Measurements from ENCODE around the gene DMKN.

DMKN gene

DNA sequence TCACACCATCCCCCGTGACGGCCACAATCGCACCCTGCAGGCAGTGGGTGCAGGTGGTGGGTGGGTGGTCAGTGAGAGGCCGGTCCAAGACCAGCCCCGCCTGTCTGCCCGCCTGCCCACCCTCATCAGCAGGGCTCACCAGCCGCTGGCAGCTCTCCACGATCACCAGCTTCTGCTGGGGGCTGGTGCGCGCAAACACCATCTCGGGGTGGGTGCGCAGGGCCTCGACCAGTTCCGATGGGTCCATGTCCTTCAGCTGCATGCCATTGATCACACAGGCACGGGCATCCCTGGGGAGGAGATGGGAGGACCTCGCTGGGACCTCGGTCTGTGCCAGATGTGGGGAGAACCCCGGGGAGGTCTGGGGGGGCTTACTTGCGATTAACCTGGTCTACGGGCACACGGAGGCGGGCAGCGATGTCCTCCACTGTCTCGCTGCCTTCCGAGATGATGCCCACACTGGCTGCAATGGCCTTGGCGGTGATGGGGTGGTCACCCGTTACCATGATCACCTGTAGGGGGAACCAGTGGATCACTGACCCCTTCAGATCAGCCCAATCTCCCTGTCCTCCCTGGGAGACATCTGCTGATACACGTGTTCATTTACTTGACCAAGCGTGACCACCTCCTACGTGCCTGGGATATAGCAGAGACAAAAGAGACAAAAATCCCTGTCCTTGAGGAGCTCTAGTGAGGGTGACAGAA lies 42.0 kb upstream of the DMKN start:
- no peak overlapping the region for H3K4ac ChIP-seq (ENCODE audit: low read depth, low read length)
- peaks cover 10% of the 10 kb centered on the region for H3K9me3 ChIP-seq (ENCODE audit: insufficient read depth, low read depth, low read length)
- H3K27me3 ChIP-seq (ENCODE audit: insufficient read depth, low read length): peaks cover 13% of the 10 kb centered on the region
- no peak overlapping the region for H3K18ac ChIP-seq (ENCODE audit: low read length)
- no peak overlapping the region for H4K8ac ChIP-seq (ENCODE audit: low read depth, low read length)
- no peak overlapping the region for H2BK5ac ChIP-seq (ENCODE audit: low read depth, low read length, poor library complexity)
- H3K4me1 ChIP-seq (ENCODE audit: control insufficient read depth in 1 of 2, insufficient read depth in 2 of 2, low read length in 2 of 2): peaks cover 2 to 3% of the 10 kb centered on the region in 2 experiments
- H3K27ac ChIP-seq (ENCODE audit: low read depth, low read length): no peak overlapping the region
- H3K23ac ChIP-seq (ENCODE audit: low read length): no peak overlapping the region
- H2BK120ac ChIP-seq (ENCODE audit: insufficient read depth, low read length, poor library complexity): no peak overlapping the region
- peak in 1 of 2 donors; percentile 8 for DNase-seq
- H3K14ac ChIP-seq (ENCODE audit: low read length): no peak overlapping the region
- no peak overlapping the region for H3K9ac ChIP-seq (ENCODE audit: low read length)
- H3K79me1 ChIP-seq (ENCODE audit: low read length): no peaks in the 10 kb centered on the region
- no peak overlapping the region for H2BK12ac ChIP-seq (ENCODE audit: low read length)
- no peak overlapping the region for H4K91ac ChIP-seq (ENCODE audit: low read depth, low read length)
- H2AK5ac ChIP-seq (ENCODE audit: low read length): no peak overlapping the region
- WGBS (ENCODE audit: extremely low coverage, insufficient coverage, insufficient read length): no CpG with 5 or more reads among the region's 30 CpGs
- H3K4me3 ChIP-seq (ENCODE audit: low read depth, low read length): no peak overlapping the region
- no peaks in the 10 kb centered on the region for H3K79me2 ChIP-seq (ENCODE audit: control insufficient read depth, insufficient read depth, low read length, poor library complexity)
- H2AFZ ChIP-seq (ENCODE audit: insufficient read depth, low read length, poor library complexity): no peak overlapping the region
- H3K36me3 ChIP-seq (ENCODE audit: control insufficient read depth in 1 of 2, insufficient read depth in 2 of 2, low read length in 2 of 2): peaks cover 2 to 4% of the 10 kb centered on the region in 2 experiments
- no peak overlapping the region for H4K12ac ChIP-seq (ENCODE audit: low read depth, low read length)
- no peak overlapping the region for H3K4me2 ChIP-seq (ENCODE audit: low read length)

DNA sequence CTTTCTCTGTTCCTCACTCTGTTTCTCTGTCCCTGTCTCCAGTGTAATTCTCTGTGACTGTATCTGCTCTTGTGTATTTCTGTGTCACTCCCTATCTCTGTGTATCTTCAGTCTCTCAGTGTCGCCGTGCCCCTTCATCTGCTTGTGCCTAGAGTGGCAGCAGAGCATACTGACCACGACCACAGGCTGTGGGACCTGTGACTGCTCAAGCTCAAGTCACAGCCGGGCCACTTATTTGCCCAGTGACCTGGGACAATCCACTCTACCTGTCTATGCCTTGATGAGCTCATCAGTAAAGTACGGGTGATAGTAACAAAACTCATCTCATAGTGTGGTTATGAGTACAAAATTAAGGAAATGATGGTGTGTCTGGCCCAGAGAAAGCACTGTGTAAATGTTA lies 40.6 kb upstream of the DMKN start:
- no peaks in the 10 kb centered on the region for H3K79me2 ChIP-seq (ENCODE audit: control insufficient read depth, insufficient read depth, low read length, poor library complexity)
- H2AK5ac ChIP-seq (ENCODE audit: low read length): no peak overlapping the region
- no peaks in the 10 kb centered on the region for H3K79me1 ChIP-seq (ENCODE audit: low read length)
- H2BK12ac ChIP-seq (ENCODE audit: low read length): no peak overlapping the region
- no peak overlapping the region for H4K91ac ChIP-seq (ENCODE audit: low read depth, low read length)
- no peak overlapping the region for H2AFZ ChIP-seq (ENCODE audit: insufficient read depth, low read length, poor library complexity)
- H3K18ac ChIP-seq (ENCODE audit: low read length): no peak overlapping the region
- peaks cover 13% of the 10 kb centered on the region for H3K27me3 ChIP-seq (ENCODE audit: insufficient read depth, low read length)
- H3K9ac ChIP-seq (ENCODE audit: low read length): no peak overlapping the region
- no peak overlapping the region for H3K27ac ChIP-seq (ENCODE audit: low read depth, low read length)
- H3K23ac ChIP-seq (ENCODE audit: low read length): no peak overlapping the region
- H3K4ac ChIP-seq (ENCODE audit: low read depth, low read length): no peak overlapping the region
- no peak overlapping the region for H3K4me3 ChIP-seq (ENCODE audit: low read depth, low read length)
- H4K8ac ChIP-seq (ENCODE audit: low read depth, low read length): no peak overlapping the region
- no peak overlapping the region for H2BK120ac ChIP-seq (ENCODE audit: insufficient read depth, low read length, poor library complexity)
- H3K9me3 ChIP-seq (ENCODE audit: insufficient read depth, low read depth, low read length): peaks cover 10% of the 10 kb centered on the region
- H3K14ac ChIP-seq (ENCODE audit: low read length): no peak overlapping the region
- no peak overlapping the region for H3K4me2 ChIP-seq (ENCODE audit: low read length)
- WGBS (ENCODE audit: extremely low coverage, insufficient coverage, insufficient read length): no CpG with 5 or more reads among the region's 5 CpGs
- H3K36me3 ChIP-seq (ENCODE audit: control insufficient read depth in 1 of 2, insufficient read depth in 2 of 2, low read length in 2 of 2): peaks cover 4 to 6% of the 10 kb centered on the region in 2 experiments
- no peak for DNase-seq
- H2BK5ac ChIP-seq (ENCODE audit: low read depth, low read length, poor library complexity): no peak overlapping the region
- H3K4me1 ChIP-seq (ENCODE audit: control insufficient read depth in 1 of 2, insufficient read depth in 2 of 2, low read length in 2 of 2): peaks cover 2 to 3% of the 10 kb centered on the region in 2 experiments
- no peak overlapping the region for H4K12ac ChIP-seq (ENCODE audit: low read depth, low read length)

DNA sequence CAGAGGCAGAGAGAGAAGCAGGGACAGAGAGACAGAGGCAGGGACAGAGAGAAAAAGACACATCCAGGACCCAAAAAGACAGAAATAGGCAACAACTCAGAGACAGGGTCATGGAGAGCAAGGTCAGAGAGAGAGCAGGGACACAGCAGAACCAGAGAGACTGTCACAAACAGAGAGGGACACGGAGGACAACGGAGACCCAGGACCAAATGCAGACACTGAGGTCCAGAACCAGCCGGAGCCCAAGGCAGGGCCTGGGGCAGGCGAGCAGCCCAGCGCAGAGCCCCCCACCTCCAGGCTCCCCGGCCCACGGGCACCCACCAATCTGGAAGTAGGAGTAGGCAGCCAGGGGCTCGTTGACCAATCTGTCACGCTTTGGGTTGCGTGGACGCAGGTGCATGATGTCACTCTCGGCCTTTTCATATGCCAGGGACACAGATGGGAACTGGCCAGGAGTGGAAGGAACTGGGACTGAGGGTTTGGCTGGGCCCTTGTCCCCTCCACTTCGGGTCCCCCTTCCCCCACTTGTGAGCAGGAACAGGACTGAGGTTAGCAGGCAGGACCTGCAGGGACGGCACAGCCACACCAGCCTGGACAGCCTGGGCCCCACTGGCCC lies 40.0 kb upstream of the DMKN start:
- Histone ChIP-seq H2BK5ac (ENCODE audit: low read depth, low read length, poor library complexity) (no peak overlapping the region), H3K9me3 (ENCODE audit: insufficient read depth, low read depth, low read length) (peaks cover 7% of the 10 kb centered on the region), H2BK12ac (ENCODE audit: low read length) (no peak overlapping the region), H3K27ac (ENCODE audit: low read depth, low read length) (no peak overlapping the region), H3K9ac (ENCODE audit: low read length) (no peak overlapping the region), H3K79me1 (ENCODE audit: low read length) (no peaks in the 10 kb centered on the region), H3K14ac (ENCODE audit: low read length) (no peak overlapping the region), H4K8ac (ENCODE audit: low read depth, low read length) (no peak overlapping the region), H3K4me3 (ENCODE audit: low read depth, low read length) (no peak overlapping the region), H3K18ac (ENCODE audit: low read length) (no peak overlapping the region), H3K36me3 (ENCODE audit: control insufficient read depth in 1 of 2, insufficient read depth in 2 of 2, low read length in 2 of 2) (peaks cover 4 to 6% of the 10 kb centered on the region in 2 experiments), H2AFZ (ENCODE audit: insufficient read depth, low read length, poor library complexity) (no peak overlapping the region), H3K23ac (ENCODE audit: low read length) (peak overlapping the region; percentile 5), H4K91ac (ENCODE audit: low read depth, low read length) (no peak overlapping the region), H3K4me2 (ENCODE audit: low read length) (no peak overlapping the region), H4K12ac (ENCODE audit: low read depth, low read length) (no peak overlapping the region), H2AK5ac (ENCODE audit: low read length) (no peak overlapping the region), H3K79me2 (ENCODE audit: control insufficient read depth, insufficient read depth, low read length, poor library complexity) (no peaks in the 10 kb centered on the region), H3K4me1 (ENCODE audit: control insufficient read depth in 1 of 2, insufficient read depth in 2 of 2, low read length in 2 of 2) (peaks cover 2 to 3% of the 10 kb centered on the region in 2 experiments), H3K27me3 (ENCODE audit: insufficient read depth, low read length) (peaks cover 7% of the 10 kb centered on the region), H2BK120ac (ENCODE audit: insufficient read depth, low read length, poor library complexity) (no peak overlapping the region), H3K4ac (ENCODE audit: low read depth, low read length) (no peak overlapping the region)
- DNase-seq: no peak
- no CpG with 5 or more reads among the region's 14 CpGs for WGBS (ENCODE audit: extremely low coverage, insufficient coverage, insufficient read length)

DNA sequence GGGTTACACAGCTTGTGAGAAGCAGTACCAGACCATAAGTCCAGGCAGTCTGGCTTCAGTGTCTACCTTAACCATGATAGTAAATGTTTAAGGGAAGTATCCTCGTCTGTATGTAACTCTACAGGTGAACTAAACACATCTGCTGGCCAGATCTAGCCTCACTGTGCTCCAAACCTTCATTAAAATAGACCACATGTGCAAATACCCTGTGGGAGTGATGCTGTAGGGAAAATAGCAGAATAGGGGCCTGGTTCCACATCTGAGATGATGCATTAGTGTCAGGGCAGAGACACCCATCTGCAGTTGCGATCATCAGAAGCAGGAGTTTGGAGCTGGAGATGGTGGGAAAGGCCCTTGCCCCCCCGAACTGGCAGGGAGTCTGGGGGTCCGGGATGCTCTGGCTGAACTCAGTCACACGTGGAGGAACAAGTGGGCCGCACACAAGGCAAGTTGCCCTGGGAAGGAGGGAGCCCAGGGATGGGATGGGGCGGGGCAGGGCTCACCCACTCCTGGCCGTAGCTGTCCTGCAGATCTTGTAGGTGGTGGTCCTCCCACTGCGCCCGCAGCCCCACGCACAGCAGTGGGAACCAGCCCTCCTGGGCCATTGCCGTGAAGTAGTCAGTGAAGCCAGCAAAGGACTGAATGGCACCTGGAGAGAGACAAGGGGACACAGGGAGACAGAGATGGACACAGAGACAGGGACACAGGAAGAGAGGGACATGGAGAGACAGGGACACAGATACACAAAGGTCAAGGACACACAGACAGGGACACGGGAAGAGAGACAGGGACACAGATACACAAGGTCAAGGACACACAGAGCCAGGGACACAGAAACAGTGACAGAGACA lies 39.3 kb upstream of the DMKN start:
- no peak overlapping the region for H2AK5ac ChIP-seq (ENCODE audit: low read length)
- H3K18ac ChIP-seq (ENCODE audit: low read length): no peak overlapping the region
- H3K4me3 ChIP-seq (ENCODE audit: low read depth, low read length): no peak overlapping the region
- no peak overlapping the region for H3K4me2 ChIP-seq (ENCODE audit: low read length)
- H2BK12ac ChIP-seq (ENCODE audit: low read length): no peak overlapping the region
- no peaks in the 10 kb centered on the region for H3K79me2 ChIP-seq (ENCODE audit: control insufficient read depth, insufficient read depth, low read length, poor library complexity)
- H3K23ac ChIP-seq (ENCODE audit: low read length): peak overlapping the region; percentile 5
- no peaks in the 10 kb centered on the region for H3K79me1 ChIP-seq (ENCODE audit: low read length)
- H4K12ac ChIP-seq (ENCODE audit: low read depth, low read length): no peak overlapping the region
- H3K27me3 ChIP-seq (ENCODE audit: insufficient read depth, low read length): no peaks in the 10 kb centered on the region
- H4K8ac ChIP-seq (ENCODE audit: low read depth, low read length): no peak overlapping the region
- peaks cover 4 to 6% of the 10 kb centered on the region in 2 experiments for H3K36me3 ChIP-seq (ENCODE audit: control insufficient read depth in 1 of 2, insufficient read depth in 2 of 2, low read length in 2 of 2)
- H2BK120ac ChIP-seq (ENCODE audit: insufficient read depth, low read length, poor library complexity): no peak overlapping the region
- WGBS (ENCODE audit: extremely low coverage, insufficient coverage, insufficient read length): no CpG with 5 or more reads among the region's 13 CpGs
- no peak for DNase-seq
- H3K9me3 ChIP-seq (ENCODE audit: insufficient read depth, low read depth, low read length): no peaks in the 10 kb centered on the region
- H3K9ac ChIP-seq (ENCODE audit: low read length): no peak overlapping the region
- no peak overlapping the region for H4K91ac ChIP-seq (ENCODE audit: low read depth, low read length)
- no peak overlapping the region for H3K27ac ChIP-seq (ENCODE audit: low read depth, low read length)
- H2BK5ac ChIP-seq (ENCODE audit: low read depth, low read length, poor library complexity): no peak overlapping the region
- H3K4ac ChIP-seq (ENCODE audit: low read depth, low read length): no peak overlapping the region
- no peak overlapping the region for H2AFZ ChIP-seq (ENCODE audit: insufficient read depth, low read length, poor library complexity)
- H3K4me1 ChIP-seq (ENCODE audit: control insufficient read depth in 1 of 2, insufficient read depth in 2 of 2, low read length in 2 of 2): peaks cover 0 to 5% of the 10 kb centered on the region in 2 experiments
- no peak overlapping the region for H3K14ac ChIP-seq (ENCODE audit: low read length)
